Measurements from ENCODE around the gene PIK3C2G.

The PIK3C2G gene

GRCh38 chr12:18345021-18345735, 83.9 kb downstream of the PIK3C2G start:
- DNase-seq (ENCODE audit: low spot score) = no peak

GRCh38 chr12:18352312-18352711, 91.0 kb downstream of the PIK3C2G start:
- DNase-seq (ENCODE audit: low spot score) = no peak

- no peak for DNase-seq (ENCODE audit: low spot score)
Measured at GRCh38 chr12:18355429-18355828, 94.1 kb downstream of the PIK3C2G start.

- no peak for DNase-seq (ENCODE audit: low spot score)
Measured at GRCh38 chr12:18358077-18358476, 96.8 kb downstream of the PIK3C2G start.

- no peak for DNase-seq (ENCODE audit: low spot score)
Measured at GRCh38 chr12:18358930-18359329, 97.6 kb downstream of the PIK3C2G start.

GRCh38 chr12:18361433-18361832, 100.1 kb downstream of the PIK3C2G start:
- no peak for DNase-seq (ENCODE audit: low spot score)

GRCh38 chr12:18363321-18363720, 102.0 kb downstream of the PIK3C2G start:
- no peak for DNase-seq (ENCODE audit: low spot score)

GRCh38 chr12:18368594-18368993, 107.3 kb downstream of the PIK3C2G start:
- no peak for DNase-seq (ENCODE audit: low spot score)

- DNase-seq (ENCODE audit: low spot score) = no peak
Measured at GRCh38 chr12:18373181-18373580, 111.9 kb downstream of the PIK3C2G start.

GRCh38 chr12:18375131-18375530, 113.8 kb downstream of the PIK3C2G start:
- no peak for DNase-seq (ENCODE audit: low spot score)

GRCh38 chr12:18375583-18375982, 114.3 kb downstream of the PIK3C2G start:
- no peak for DNase-seq (ENCODE audit: low spot score)

- DNase-seq (ENCODE audit: low spot score) = no peak
Measured at GRCh38 chr12:18382236-18382885, 121.0 kb downstream of the PIK3C2G start.

- DNase-seq (ENCODE audit: low spot score) = peak; percentile 78
Measured at GRCh38 chr12:18383203-18383602, 121.9 kb downstream of the PIK3C2G start.

- DNase-seq (ENCODE audit: low spot score) = no peak
Measured at GRCh38 chr12:18387706-18388105, 126.4 kb downstream of the PIK3C2G start.

GRCh38 chr12:18389820-18390219, 128.5 kb downstream of the PIK3C2G start:
- DNase-seq (ENCODE audit: low spot score) = no peak

GRCh38 chr12:18391151-18391550, 129.8 kb downstream of the PIK3C2G start:
- peak; percentile 82 for DNase-seq (ENCODE audit: low spot score)

- DNase-seq (ENCODE audit: low spot score) = no peak
Measured at GRCh38 chr12:18394742-18395141, 133.4 kb downstream of the PIK3C2G start.

GRCh38 chr12:18400186-18400585, 138.9 kb downstream of the PIK3C2G start:
- DNase-seq (ENCODE audit: low spot score) = no peak

- no peak for DNase-seq (ENCODE audit: low spot score)
Measured at GRCh38 chr12:18402872-18403611, 141.7 kb downstream of the PIK3C2G start.

GRCh38 chr12:18411453-18411852, 150.1 kb downstream of the PIK3C2G start:
- no peak for DNase-seq (ENCODE audit: low spot score)

- DNase-seq (ENCODE audit: low spot score) = no peak
Measured at GRCh38 chr12:18414671-18415070, 153.4 kb downstream of the PIK3C2G start.

GRCh38 chr12:18415227-18415626, 153.9 kb downstream of the PIK3C2G start:
- DNase-seq (ENCODE audit: low spot score) = no peak

GRCh38 chr12:18416412-18416811, 155.1 kb downstream of the PIK3C2G start:
- DNase-seq (ENCODE audit: low spot score) = no peak

Data from kidney tubule cell (primary cell).